ENCODE results near the gene KCNH1.

DNA sequence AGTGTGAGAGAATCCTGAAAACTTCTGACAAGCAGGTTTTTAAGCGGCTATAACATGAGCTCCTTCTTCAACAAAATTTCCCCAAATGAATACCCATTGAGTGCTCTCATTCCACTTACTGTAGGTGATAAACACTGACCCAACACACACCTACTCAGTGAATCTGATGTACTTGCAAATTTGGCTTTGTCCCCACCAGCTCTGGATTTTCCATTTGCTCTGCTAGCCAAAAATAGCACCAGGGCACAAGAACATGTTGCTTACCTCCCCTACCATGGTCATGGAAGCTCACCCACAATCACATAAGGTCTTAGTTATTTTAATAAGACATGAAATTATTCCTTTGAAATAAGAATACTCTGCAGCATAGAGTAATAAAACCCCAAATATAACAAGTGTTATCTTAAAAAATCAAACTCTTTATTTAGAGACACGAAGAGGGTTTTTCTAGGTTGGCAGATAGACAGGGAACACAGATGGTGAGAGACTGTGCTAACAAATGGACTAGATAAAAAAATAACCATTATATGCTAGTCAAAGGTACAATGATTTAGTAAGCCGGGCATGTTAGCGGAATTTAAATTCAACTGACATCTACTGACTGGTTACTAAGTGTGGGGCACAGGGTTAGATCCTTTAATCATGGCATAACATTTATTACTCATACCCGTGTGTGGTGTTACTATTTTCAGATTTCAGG lies 291.9 kb downstream of the KCNH1 start:
- TF ChIP-seq ZNF423 (tag by site-specific recombination; IDR thresholded peaks at IDR 0.05) (no peak), ZNF596 (tag by site-specific recombination; IDR thresholded peaks at IDR 0.05) (no peak), CTCF (tag by site-specific recombination; IDR thresholded peaks at IDR 0.05) (no peak), ZNF274 (IDR thresholded peaks at IDR 0.05; ENCODE audit: low read length) (no peak), ZNF274 (tag by site-specific recombination; IDR thresholded peaks at IDR 0.05; ENCODE audit: borderline replicate concordance) (no peak), ZNF23 (tag by site-specific recombination; IDR thresholded peaks at IDR 0.05; ENCODE audit: borderline replicate concordance) (no peak), ZNF660 (tag by site-specific recombination; IDR thresholded peaks at IDR 0.05) (no peak), ZNF155 (tag by site-specific recombination; IDR thresholded peaks at IDR 0.05) (no peak)
- TF ChIP-seq, protein P1, sequence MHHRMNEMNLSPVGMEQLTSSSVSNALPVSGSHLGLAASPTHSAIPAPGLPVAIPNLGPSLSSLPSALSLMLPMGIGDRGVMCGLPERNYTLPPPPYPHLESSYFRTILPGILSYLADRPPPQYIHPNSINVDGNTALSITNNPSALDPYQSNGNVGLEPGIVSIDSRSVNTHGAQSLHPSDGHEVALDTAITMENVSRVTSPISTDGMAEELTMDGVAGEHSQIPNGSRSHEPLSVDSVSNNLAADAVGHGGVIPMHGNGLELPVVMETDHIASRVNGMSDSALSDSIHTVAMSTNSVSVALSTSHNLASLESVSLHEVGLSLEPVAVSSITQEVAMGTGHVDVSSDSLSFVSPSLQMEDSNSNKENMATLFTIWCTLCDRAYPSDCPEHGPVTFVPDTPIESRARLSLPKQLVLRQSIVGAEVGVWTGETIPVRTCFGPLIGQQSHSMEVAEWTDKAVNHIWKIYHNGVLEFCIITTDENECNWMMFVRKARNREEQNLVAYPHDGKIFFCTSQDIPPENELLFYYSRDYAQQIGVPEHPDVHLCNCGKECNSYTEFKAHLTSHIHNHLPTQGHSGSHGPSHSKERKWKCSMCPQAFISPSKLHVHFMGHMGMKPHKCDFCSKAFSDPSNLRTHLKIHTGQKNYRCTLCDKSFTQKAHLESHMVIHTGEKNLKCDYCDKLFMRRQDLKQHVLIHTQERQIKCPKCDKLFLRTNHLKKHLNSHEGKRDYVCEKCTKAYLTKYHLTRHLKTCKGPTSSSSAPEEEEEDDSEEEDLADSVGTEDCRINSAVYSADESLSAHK (tag by site-specific recombination; IDR thresholded peaks at IDR 0.05), result no peak

Data from HEK293 (cell line).